GM23248 (cell line): ENCODE data around the gene TGFBR1.

Experiments
- EZH2 ChIP-seq: fragments of 200-600 bp; sonication (generic); IDR thresholded peaks from 2 replicates; pipeline ENCODE4 v1.6.1; 2018; ENCODE audit warnings: antibody characterized with exemption, mild to moderate bottlenecking; ENCODE audit not compliant: insufficient read depth, poor library complexity, severe bottlenecking
- EZH2phosphoT487 ChIP-seq: fragments of 200-600 bp; sonication (generic); IDR thresholded peaks from 2 replicates; pipeline ENCODE4 v1.6.1; 2018; ENCODE audit warnings: antibody characterized with exemption, moderate library complexity, mild to moderate bottlenecking, low read depth; ENCODE audit not compliant: insufficient read depth

GRCh38 chr9:99169982-99170761 is 65.3 kb downstream of the TGFBR1 start:
- TF ChIP-seq EZH2 = no peak
- TF ChIP-seq EZH2phosphoT487 = no peak
